ENCODE measurements around the gene FAM170B.

Gene FAM170B

DNA sequence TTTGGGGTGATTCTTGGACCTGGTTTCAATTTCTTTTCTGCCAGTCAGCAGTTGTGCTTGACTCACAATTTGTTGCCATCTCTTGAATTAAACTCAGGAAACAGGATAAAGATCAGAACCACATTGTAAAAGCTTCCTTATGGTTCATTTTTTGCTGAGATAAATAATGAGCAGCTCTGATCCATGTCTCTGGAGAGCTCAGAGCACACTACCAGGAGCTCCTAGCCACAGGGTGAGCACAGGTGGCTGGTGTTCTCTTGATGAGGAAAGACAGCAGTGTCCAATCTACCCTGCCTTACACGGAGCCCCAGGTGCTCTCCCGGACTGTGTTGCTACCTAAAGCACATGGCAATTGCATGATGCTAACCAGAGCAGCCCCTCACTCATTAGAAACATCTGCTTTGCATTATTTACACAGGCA, 17.2 kb upstream of the FAM170B start:
- no peak for DNase-seq

DNA sequence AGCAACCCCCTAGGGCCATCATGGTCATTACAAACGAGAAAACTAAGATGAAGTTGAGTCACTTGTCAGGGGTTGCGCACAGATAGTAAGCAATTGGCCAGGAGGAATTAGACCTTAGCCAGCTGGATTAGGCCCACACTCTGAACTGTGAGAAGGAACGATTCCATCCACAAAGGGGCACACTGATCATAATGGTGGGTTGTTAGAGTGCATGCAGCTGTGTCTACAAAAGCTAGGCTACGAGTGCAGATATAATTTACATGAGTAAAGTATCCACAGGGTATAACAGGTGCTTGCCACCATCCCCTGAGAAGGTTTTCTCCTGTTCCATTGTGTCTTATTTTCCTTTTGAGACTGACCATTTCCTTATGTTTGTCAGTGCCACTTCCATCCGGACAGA, 16.6 kb upstream of the FAM170B start:
- no peak for DNase-seq

DNA sequence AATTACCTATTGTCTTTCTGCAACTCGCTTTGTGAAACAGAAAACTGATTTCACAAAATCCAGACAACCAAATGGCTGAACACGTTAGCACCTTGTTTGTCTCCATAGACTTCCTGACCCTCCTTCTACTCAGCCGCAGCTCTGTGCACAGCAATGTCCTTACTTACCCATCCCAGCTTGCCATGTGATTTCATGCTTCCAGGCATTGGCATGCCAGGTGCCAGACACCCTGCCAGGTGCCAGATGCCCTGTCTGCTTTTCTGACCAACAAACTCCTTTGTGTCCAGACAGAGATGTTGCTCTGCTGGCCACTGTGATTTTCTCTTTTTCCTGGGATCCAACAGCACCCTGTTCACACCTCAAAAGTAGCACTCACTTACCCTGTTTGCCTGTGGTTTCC, 16.1 kb upstream of the FAM170B start:
- no peak for DNase-seq

DNA sequence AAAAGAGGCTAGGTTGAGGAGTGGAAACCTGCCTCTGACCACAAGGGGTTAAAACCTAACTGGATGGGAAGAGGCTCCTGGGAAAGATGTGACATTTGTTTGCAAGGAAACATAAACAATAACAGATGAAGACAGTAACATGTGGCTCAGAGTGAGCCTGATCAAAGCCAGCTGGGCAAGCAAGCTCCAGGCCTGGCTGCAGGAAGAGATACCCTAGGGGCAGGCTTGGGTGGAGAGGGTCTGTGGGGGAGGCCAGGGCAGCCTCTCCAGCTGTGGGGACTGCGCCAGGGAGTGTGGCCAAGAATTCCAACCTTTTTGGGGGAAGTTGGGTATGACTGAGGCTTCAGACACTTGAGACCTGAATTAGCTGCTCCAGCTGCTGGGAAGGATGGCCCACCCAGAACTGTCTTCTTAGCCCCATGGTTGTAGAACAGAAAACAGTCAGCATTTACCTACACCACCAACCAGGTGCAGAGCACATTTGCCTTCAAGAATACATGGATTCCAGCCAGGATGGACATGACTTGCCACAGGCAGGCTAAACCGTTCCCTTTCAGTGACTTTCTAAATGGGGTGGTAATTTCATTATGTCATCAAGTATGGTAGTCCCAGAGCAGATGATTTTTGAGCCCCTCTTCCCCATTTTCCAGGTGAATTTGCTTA, 10.4 kb upstream of the FAM170B start:
- DNase-seq, result no peak

DNA sequence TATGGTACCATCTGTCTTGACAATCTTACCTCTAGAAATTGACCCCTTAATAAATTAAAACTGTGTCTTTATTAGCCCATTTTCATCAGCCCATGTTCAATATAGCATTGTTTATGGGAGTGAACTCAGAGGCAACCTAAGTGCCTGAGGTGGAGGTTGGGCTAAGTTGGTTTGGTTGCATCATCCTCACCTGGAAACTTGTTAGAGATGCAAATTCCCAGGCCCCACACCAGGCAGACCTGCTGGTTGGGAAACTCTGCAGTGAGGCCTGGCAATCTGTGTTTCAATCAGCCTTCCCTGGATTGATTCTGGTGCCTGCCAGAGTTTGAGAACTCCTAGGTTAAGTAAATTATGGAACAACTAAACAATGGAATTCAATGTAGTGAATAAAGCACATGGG, 9.4 kb upstream of the FAM170B start:
- DNase-seq, result no peak

DNA sequence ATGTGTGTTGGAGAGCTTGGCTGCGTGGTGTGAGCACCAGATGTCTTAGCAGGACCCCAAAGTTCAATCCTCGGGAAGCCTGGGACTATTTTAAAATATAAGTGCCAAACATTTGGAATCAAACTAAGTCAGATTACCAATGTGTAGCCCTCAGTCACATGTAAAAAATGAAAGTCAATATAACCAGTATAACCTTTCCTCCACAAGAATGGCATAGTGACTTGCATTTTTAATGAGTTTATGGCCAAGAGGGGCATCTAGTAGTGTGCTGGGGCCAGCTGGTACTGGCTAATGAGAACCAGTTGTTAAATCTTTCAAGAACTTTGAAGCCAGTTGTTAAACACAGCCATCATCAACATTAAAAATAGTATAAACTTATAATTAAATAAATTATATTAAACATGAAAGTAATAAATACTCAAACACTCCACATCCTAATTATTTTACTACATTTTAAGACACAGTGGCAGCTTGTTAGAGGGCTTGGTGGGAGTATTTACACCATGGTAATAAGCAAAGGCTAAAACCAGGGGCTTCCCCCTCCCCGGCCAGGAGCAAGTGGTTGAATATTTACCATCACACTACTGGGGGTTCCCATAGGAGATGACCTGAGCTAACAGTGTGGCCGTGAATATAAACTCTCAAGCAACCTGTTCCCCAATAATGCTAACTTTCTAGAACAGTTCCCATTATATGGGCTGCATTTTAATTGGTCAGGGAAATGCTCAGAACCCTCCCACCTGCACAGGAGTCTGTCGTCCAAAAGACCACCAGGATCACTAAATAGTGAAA, 7.9 kb upstream of the FAM170B start:
- DNase-seq, result no peak

DNA sequence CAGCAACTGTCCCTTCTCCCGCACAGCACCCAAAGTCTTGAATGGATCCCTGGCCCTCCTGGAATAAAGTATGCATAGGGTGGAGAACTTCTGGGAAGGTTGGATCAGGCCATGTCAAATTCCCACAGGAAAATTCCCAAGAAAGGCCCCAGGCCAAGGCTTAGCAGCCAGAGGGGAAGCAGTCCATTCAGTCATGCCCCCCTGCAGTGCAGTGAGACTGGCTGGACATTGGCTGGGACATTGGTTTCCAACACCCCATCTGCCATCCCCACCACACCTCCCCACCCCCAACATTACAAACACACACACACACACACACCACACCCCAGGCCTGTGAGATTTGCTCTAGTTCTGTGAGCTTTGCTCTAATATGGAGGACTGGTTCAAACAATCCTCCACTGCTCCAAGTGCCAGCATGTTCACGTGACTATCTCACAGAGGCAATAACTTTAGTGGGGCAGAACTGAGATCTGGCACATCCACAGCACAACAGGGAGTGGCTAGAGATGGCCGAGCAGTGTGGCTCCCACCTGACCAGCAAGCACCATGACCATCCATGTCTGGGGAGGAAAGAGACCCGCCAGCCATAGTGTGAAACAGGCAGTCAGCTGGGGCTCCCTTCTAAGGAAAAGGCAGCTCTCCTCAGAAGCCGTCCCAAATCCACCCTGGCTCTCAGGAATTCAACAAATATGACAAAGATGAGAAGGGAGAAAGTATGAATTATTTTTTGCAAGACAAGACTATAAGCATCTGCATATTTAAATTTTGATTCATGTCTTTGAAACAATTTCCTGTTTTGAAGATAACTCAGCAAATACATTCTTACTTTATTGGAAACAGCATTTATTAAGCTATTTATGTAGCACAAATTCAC, 6.7 kb upstream of the FAM170B start:
- no peak for DNase-seq

DNA sequence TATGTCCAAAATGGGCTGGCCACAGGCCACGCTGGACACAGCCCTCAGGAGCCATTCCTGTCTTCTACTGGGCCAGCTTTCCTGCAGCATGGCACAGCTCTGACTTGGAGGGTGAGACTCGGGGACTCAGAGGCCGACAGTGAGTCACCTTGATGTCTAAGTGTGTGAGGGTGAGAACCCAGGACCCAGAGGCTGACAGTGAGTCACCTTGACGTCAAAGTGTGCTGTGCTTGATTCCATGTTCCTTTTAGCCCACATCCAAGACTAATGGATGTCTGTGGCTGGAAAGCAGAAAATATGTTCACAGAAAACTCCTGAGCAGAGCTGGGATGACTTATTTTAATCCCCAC, 6.0 kb upstream of the FAM170B start:
- no peak for DNase-seq

DNA sequence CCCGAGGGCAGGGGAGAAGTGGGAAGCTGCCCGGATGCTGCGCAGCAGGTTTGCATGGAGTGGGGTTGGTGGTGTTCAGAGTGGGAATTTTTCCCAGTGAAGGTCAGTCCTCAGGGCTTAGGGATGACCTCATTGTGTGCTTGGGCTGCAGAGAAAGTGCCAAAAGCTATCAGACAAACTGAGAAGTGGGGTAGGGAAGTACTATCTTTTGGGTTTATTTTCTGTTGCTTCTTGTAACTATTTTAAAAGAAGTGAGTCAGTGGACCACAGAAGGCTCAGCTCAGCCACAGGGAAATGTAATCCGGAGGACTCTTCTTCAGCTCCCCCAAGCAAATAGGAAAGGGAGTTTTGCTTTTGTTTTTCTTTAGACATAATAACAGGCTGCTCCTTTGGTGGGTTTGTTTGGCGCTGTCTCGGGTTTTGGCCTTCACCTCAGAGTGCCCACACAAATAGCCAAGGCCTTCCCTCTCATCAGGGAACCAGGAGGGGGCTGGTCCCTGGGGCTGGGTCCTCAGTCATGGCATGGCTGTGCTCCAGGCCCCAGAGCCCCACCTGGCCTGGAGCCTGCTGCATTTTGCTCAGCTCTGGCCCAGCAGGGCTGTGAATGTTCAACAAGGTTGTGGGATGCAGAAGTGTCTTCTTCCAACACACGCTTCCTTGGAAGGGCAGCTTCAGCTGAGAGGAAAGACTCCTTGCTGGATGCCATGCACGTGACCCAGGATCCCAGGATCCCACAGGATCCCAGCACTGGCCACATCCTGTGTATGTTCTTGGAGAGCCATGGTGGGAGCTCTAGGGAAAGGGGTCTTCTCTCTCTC, 5.4 kb upstream of the FAM170B start:
- no peak for DNase-seq

DNA sequence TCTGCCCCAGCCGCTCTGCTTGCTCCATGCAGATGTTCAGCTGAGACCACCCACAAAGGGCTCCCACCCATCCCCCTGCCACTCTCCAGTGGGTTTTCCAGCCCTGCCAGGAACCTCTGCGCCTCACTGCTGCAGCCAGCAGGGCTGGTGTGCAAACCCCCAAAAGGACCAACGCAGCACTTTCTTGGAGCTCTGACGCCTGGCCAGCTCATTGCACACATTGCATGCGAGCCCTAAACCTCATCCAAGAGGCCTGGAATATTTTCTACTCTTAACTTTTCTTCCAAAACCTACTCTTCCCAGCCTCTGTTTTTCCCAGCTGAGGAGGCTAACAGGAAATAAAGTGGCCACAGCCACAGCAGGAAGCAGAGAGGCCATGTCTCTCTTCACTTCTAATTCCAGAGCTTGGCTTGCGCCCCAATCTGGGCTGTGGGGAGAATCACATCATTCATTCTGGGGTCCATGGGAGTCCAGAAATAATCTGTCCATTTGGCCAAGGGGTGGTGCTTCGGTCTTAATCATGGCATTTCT, 4.6 kb upstream of the FAM170B start:
- no peak for DNase-seq

DNA sequence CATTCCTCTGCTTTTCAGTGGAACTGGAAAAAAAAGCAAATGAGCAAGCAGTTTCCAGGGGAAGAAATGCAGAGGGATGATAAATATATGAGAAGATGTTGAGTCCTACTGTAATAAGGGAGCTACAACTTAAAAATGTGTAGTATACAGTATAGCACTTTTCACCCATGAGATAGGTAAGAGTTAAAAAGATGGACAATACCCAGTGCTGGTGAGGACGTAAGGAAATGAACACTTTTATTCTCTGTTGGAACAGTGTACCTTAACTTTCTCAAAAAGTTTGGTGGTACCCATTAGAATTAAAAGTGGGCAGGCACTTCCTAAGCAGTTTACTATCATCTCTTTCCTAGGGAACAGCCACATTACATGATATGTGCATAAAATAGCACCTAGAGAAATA, 2.7 kb upstream of the FAM170B start:
- DNase-seq, result no peak

DNA sequence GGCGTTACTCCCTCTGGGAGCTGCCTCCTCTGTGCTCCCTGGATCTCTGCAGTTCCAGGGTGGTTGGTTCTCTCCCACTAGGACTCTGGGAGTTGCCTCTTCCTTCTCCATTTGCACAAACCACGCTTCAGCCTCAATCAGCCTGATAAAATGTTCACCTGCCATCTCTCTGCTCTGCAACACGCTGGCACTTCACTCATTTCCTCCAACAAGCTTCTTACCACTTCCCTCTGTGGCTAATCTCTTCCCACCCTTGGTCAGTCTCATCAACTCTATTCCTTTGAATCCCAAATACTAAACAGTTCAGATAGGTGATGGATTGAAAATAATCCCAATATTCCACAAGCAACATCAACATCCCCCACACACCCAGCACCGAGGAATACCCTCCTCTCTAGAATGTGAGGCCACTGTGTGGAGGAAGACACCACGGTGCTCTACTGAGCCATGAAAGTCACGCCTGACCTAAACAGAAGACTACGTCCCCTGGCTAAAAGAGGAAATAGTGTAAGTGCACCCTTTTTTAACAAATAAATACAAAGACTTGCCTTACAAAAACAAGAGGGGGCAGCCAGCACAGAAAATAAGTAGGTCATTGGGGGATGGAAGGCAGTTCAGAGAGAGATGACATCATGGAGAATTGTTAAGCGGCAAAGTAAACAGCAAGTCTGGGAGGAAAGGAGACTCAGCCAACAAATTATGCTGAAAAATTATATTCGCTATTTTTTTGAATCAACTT, 1.9 kb upstream of the FAM170B start:
- DNase-seq, result no peak

DNA sequence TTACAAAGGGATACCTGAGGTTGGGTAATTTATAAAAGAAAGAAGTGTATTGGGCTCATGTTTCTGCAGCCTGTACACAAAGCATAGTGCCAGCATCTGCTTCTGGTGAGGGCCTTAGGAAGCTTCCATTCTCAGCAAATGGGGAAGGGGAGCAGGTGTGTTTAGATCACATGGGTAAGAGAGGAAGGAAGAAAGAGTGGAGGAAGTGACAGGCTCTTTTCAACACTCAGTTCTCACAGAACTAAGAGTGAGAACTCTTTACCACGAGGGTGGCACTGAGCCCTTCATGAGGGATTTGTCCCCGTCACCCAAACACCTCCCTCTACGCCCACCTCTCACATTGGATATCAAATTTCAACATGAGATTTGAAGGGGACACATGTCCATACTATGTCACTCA, 506 bp upstream of the FAM170B start:
- DNase-seq, result no peak

DNA sequence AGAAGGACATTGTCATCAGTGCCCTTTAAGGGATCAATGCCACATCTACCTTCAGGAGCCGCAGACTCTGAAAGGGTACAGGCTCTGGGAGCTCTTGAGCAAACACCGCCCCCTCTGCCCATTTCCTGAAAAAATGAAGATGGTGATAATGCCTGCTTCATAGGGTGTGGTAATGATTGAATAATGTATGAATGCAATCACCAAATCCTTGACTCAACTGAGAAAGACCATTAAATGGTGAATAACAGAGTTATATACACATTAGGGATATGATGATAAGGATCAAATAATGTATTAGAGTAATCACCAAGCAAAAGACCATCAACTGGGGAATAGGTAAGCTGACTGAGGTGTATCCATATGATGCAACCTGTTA, 1.5 kb downstream of the FAM170B start:
- DNase-seq, result no peak

DNA sequence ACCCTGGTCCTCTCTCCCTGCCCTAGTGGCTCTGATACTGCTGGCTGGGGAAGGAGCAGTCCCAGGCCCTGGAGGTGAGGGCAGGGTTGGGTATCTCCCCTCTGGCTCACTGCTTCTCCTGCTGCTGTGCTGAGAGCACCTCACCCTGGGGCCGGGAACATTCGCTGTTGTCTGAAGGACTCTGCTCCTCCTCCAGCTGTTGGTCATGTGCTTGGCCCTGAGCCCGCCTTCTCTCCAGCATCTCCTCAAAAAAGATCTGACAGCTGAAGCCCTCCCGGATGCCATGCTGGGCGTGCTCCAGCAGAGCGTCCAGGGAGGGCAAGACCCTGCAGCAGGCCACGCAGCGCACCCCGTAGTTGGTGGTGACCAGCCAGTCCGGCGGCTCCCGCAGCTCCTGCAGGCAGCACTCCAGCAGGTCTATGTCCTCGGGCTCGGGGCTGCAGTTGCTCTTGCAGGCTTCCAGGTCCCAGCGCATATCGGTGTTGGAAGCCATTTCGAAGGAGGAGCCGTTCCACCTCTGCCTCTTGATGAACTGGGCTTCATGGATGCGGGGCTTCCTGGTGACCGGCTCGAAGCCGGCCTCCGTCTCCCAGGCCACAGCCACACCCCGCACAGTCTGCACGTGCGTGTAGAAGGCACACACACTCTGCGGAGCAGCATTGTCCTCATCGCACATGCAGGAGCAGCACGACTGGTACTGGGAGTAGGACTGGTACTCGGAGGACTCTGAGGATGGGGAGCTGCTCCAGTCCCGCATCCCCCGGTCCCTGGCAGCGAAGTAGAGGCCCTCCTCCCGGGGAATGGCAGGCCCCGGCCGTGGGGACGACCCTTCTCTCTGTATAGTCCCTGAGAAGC, 2.1 kb downstream of the FAM170B start:
- no peak for DNase-seq

DNA sequence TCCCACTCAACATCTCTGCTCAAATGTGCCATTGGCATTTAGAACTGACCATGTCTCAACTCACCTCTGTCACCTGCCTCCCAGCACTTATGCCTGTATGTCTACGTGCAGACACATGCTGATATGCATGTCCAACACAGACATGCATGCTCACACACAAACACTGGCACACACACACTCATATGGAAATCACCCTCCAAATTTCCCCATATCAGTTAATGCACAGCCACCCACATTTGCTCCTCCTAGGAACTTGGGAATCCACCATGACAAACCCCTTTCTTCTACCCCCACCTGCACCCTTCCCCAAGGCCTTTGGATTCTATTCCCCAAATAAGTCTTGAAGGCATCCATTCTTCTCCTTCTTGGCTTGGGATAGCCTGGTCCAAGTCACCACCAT, 4.4 kb downstream of the FAM170B start:
- DNase-seq, result no peak

DNA sequence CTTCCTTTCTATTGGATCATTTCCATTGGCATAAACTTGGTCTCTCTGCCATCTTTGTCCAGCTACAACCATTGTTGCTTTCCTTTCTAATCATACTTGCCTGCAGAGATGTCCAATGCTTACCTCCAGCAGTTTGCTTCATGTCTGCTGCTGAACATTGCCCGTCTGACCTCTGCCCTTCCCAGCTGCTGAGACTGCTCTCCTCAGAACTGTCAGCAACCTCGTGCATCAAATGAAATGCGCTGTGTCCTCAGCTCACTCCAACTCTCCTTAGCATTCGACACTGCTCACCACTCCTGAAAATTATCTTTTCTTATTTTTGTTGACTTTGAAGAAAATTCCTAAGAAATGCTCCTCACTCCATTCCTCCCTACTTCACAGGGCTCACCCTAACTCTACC, 5.0 kb downstream of the FAM170B start:
- no peak for DNase-seq

DNA sequence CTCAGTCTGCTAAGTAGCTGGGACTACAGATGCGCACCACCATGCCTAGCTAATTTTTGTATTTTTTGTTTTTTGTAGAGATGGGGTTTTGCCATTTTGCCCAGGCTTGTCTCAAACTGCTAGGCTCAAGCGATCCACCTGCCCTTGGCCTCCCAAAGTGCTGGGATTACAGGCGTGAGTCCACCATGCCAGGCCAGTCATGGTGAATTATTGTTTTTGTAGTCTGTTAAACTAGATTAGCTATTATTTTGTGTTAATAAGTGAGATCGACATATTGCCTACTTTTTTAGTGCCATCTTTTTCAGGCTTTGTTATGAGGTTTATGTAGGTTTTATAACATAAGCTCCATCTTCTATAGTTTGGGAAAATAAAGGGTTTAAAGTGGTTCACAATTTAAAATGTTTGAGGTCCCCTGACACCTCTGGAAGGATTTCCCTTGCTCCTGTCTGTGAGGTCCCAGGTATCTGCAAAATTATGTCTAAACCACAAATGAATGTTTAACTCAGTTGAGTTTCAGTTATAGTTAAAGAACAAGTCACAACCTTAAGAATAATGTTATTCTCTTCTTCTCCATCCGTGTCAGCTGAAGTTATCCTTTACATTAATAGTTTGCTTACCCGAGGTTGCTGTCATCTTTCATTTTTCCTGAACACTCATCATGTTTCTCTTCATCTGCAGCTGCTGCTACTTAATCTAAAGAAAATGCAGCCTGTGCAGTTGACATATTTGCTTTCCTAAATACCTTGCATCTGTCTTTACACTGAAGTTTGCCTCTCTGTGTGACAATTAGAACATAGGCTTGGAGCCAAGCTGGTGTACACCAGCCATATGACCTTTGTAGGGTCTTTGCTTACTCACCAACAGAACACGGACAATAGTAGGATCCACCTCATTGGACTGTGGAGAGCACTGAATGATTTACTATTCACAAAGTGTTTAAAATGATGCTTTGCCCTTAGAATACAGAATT, 9.6 kb downstream of the FAM170B start:
- no peak for DNase-seq

DNA sequence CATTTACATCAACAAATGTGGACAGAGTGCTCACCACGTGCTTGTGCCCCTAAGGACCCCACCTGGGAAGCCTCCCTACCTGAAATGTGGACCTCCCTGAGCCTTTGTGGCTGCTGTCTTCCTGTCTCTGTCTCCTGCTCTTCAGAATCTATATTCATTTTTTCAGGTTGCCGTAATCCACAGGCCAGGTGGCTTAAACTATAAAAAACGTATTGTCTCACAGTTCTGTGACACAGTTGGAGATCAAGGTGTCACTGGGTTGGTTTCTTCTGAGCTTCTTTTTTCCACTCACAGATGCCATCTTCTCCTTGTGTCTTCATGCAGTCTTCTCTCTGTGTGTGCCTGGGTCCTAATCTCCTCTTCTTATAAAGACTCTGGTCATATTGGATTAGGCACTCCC, 12.9 kb downstream of the FAM170B start:
- no peak for DNase-seq

DNA sequence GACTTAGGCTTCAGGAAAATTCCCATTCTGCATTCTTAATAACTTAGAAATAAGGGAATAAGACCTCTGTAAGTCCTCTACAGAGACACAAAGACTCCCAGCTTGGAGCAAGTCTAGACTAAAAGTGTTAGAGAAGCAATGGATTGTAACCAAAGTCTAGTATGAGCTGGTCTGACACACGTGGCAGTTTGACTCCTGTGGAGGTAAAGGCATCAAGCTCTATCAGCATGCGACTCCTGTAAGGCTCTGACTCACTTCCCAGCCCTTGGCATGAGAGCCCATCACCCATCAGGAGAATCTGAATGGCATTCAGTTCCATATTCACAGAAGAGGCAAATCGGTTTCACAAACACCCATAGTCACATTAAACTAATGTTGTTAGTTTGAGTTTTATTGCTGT, 14.1 kb downstream of the FAM170B start:
- DNase-seq, result no peak
